Measurements from ENCODE around the gene MCHR2.
"Not testable (repeated sequence)": the region's sequence is repeated elsewhere in the genome, so short reads cannot be mapped to it uniquely, and the experiment has no call there.

Gene MCHR2, protein sequence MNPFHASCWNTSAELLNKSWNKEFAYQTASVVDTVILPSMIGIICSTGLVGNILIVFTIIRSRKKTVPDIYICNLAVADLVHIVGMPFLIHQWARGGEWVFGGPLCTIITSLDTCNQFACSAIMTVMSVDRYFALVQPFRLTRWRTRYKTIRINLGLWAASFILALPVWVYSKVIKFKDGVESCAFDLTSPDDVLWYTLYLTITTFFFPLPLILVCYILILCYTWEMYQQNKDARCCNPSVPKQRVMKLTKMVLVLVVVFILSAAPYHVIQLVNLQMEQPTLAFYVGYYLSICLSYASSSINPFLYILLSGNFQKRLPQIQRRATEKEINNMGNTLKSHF

DNA sequence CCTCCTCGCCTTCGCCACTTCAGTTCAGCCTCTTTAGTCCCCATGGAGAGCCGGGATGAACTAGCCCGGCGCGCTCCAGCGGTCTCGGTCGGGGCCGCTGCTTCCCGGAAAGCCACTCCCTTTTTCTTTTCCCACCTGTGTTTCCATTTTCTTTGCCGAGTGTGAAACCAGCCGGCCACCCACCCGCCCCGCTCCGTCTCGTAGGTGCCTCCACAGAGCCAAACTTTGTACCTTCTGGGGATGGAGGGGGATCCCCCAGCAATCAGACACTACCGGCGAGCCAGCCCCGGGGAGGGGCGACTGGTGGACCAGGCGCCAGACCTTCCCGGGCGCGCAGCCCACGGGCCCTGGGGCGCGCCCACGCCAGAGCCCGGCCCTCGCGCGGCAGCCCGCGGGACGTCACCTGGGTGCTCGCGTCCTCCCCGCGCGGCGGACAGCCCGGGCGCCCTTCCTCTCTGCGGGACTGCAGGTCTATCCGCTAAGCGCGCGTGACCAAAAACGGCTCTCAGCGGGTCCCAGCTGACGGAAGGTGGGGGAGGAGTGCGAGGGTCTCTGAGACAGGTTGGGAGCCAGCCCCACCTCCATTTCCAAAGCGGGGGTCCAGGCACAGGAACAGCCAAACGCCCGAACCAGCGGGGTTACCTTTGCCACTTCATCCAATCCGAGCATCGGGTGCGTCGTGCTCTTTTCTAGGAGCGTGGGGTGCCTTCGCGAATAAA is at the start of gene MCHR2:
MCHR2 (minus strand) TSS at position 691 of the 719 bp plus-strand sequence. CDS start 38,076 bp downstream, outside the sequence.
- DNase-seq, result peak; percentile 38

GRCh38 chr6:100038546-100038945 is 44.5 kb upstream of the MCHR2 start:
- DNase-seq, result not testable (repeated sequence)

- DNase-seq, result no peak
These were observed 42.0 kb upstream of the MCHR2 start for GRCh38 chr6:100035873-100036653.

DNA sequence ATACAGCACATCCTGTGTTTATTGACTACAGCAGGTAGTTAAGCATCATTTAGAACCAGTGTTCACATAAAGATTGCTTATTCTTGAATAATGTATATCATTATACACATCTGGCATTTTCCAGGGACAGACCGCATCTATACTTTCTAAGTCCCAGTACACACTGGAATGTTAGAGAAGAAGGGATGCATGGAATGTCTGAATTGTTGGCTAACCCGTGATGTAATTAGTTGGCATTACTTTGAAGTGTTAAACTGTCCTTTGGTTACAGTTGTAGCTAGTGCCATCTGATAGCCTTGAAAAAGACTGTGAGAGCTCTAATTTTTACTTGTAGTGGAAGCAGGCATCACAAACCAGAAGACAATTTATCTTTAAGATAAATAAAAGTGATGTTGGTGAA is 29.8 kb upstream of the MCHR2 start:
- no peak for DNase-seq

DNA sequence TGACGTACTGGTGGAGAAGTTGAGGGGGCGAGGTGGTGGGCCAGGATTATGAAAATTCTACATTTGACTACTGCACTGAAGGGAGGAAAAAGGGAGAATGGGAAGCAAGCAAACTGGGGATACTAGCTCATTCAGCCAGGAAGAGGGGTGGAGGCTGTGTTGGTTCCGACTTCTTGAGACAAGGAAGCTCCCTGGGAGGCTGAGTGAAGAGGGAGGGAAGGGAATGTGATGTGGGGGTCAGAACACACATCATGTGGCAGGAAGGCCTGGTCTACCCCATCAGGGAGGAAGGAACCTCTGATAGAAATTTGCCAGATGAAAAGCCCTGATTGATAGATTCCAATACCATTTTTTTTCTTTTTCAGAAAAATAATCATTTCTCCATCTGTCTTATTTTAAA is 28.8 kb upstream of the MCHR2 start:
- no peak for DNase-seq

DNA sequence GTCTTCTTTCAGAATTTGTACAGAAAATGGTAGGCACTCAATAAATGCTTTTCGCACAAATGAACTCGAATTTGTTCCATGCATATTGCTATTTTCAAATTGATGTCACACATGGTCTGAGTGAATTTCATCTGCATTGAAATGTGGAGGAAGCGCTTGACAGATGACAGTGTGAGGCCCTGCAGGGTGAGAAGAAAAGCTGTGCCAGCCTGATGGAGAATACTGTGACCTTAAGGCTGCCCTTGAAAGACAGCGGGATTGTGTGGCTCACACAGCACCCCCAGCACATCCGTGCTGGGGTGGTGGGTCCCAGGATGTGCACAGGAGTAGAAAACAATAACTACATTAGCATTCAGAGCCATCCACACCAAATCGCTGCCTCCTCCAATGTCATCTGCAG is 14.8 kb upstream of the MCHR2 start:
- peak; percentile 14 for DNase-seq

GRCh38 chr6:100001915-100002388 is 7.9 kb upstream of the MCHR2 start:
- DNase-seq, result peak; percentile 79

- DNase-seq, result no peak
These were observed 3.1 kb upstream of the MCHR2 start for GRCh38 chr6:99997141-99997540.

DNA sequence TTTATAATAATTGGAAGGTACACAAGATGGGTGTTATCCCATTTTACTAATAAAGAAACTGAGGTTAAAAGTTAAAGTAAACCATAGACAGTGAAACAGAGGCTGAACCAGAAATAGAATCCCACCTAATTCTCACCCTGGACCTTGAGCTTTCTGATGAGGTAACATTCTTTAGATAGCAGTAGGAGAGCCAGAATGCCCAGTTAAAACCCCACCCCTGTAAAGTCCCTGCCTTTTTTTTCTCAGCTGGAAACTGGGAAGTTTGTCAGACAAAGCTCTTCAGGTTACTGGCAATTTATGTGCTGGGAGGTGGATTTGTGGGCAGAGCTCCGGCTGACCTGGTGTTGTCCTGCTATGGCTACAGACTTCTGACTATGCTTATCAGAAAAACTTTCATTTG is 1.9 kb upstream of the MCHR2 start:
- DNase-seq, result no peak

DNA sequence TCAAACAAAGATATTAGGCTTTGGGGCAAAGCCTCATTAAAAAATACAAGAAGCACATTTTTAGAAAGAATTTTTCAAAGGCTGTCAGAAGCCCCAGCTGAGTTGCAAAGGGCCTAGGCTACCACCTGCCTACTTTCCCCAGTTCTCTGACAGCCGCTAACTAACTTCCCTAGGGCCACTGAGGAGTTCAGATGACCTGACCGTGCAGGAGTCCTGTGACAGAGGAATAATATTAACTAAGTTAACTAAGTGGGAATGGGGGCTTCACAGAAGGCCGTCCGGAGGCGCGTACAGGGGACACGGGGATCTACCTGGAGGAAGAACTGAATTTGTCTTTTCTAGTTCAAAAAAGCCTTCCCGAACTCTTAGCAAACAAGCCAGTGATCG is 884 bp downstream of the MCHR2 start:
- peak; percentile 7 for DNase-seq

- no peak for DNase-seq
These were observed 2.1 kb downstream of the MCHR2 start for GRCh38 chr6:99991955-99992354.

GRCh38 chr6:99980741-99981140 is 13.3 kb downstream of the MCHR2 start:
- DNase-seq, result no peak

DNA sequence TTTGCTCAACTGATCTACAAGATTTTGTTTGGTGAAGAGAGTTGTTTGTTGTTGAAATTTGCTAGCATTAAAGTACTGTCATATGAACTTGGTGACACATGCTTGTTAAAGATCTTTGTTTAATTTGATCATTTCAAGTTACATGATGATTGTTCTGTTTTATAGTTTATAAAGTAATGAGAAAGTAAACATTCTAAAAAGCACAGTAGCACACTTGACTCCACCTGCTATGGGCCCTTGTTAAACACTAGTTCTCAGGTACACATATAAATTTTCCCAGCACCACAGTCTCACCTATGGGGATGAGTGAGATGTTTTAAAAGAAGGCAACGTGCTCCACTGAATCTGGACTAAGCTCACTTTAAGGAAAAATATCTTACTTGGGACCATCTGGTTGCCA is 14.1 kb downstream of the MCHR2 start:
- no peak for DNase-seq

DNA sequence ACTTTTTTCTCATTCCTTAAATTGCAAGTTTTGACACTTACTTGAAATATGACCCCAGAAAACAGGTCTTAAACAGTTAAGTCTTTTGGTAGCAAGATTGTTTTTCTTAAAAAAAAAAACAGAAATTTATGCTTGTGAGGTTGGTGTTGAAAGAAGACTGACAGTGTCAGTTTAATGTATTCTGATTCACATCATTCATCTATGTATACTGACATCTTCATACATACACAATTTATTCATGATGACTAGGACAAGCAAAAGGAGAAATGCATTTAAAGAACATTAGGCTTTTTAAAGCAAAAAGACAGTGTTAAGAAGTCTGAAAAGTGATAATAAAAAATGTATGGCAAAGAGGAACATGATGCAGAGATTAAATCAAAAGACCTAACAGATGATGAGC is 27.0 kb downstream of the MCHR2 start:
- no peak for DNase-seq

- DNase-seq, result no peak
These were observed 34.0 kb downstream of the MCHR2 start for GRCh38 chr6:99960027-99960426.

GRCh38 chr6:99951016-99951805 is 42.8 kb downstream of the MCHR2 start:
- no peak for DNase-seq

- DNase-seq, result no peak
These were observed 48.0 kb downstream of the MCHR2 start for GRCh38 chr6:99946005-99946404.

DNA sequence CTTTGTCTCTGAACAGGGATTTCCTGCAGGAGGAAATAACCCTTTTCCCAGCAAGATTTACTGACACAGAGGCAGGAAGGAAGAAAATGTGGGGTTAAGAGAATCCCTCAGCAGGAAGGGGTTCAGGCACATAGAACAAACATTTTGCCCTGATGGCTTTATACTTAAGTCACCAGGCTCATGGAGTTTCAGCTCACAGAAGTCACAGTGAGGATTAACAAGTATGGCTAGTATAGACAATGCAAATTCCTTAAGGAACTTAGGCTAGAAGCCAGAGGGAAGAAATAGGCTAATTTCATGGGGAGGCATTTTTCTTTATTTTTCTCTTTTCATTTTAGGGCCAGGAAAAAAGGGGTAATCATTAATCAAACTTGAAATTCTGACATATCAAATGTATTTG is 50.2 kb downstream of the MCHR2 start:
- DNase-seq, result no peak

GRCh38 chr6:99940582-99940981 is 53.4 kb downstream of the MCHR2 start:
- DNase-seq, result no peak

- DNase-seq, result no peak
These were observed 60.9 kb downstream of the MCHR2 start for GRCh38 chr6:99933129-99933528.

DNA sequence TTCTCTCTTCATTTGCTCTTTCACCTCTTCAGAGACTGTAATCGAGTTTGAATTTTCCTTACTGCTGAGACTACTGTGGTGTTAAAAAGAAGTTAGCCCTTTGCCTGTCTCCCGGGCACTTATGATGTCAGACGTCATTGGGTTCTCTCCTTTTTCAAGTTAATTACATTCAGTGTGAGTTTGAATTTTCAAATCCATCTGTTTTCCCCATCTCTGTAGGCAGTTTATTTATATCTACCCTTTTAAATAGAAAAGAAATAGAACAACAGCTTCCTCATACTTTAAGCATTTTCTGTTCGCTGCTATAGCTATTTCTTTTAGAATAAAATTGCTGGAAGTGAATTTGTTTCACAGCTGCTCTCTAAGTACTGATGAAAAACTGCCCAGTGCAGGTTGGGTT is 81.4 kb downstream of the MCHR2 start:
- DNase-seq, result no peak

GRCh38 chr6:99905209-99906106 is 88.6 kb downstream of the MCHR2 start:
- peak; percentile 67 for DNase-seq

All from eye (tissue), 1 donor.